K562 (cell line): ENCODE measurements around the gene LSM11. TPM values are rescaled to one million over a fixed set of nuclear protein-coding genes. Genes with fewer than 3 reads are reported as not detected.
A peak's percentile ranks its signal among the peaks of the same experiment; 100 is the strongest.

Experiments used
- CBX8 ChIP-seq: fragments of 200-600 bp; sonication (generic); IDR thresholded peaks from 2 replicates; pipeline ENCODE4 v1.6.1; 2012; ENCODE audit warnings: borderline replicate concordance, mixed run types, low read depth, mild to moderate bottlenecking, moderate library complexity, mixed read lengths, low read length, control low read depth, inconsistent platforms; ENCODE audit not compliant: poor library complexity, severe bottlenecking; ENCODE audit errors: extremely low read depth
- CC2D1A ChIP-seq: fragments of 450-650 bp; IDR thresholded peaks from 2 replicates; pipeline ENCODE4 v1.6.1; 2017; ENCODE audit warnings: mild to moderate bottlenecking
- HDAC1 ChIP-seq, 2 experiments: fragments of 450-650 bp; IDR thresholded peaks; 2 replicates each; pipeline ENCODE4 v1.6.1; 2016 to 2017; ENCODE audit warnings: inconsistent platforms in 1 of 2, mild to moderate bottlenecking in 1 of 2, moderate library complexity in 1 of 2
- MXD1 ChIP-seq: fragments of 250-450 bp; sonication (Bioruptor Pico); IDR thresholded peaks from 2 replicates; pipeline ENCODE4 v1.8.0; 2021; ENCODE audit warnings: borderline replicate concordance, mild to moderate bottlenecking, moderate library complexity; ENCODE audit not compliant: poor library complexity, severe bottlenecking
- NELFE ChIP-seq: IDR thresholded peaks from 2 replicates; pipeline ENCODE4 v1.6.1; 2011; ENCODE audit warnings: mild to moderate bottlenecking; ENCODE audit not compliant: insufficient read depth, insufficient read length
- NFATC3 ChIP-seq: fragments of 450-650 bp; IDR thresholded peaks from 2 replicates; pipeline ENCODE4 v1.6.1; 2017; ENCODE audit warnings: mild to moderate bottlenecking
- POLR2AphosphoS5 ChIP-seq: IDR thresholded peaks from 2 replicates; pipeline ENCODE4 v1.6.1; 2011; ENCODE audit warnings: mild to moderate bottlenecking, low read depth, low read length, moderate library complexity; ENCODE audit not compliant: control insufficient read depth, insufficient read depth
- ZEB2 ChIP-seq: fragments of 450-650 bp; IDR thresholded peaks from 2 replicates; pipeline ENCODE4 v1.6.1; 2016
- ZNF512 ChIP-seq: IDR thresholded peaks from 2 replicates; pipeline ENCODE4 v1.6.1; 2016; ENCODE audit warnings: missing genetic modification characterization, missing compliant biosample characterization
- ZNF609 ChIP-seq: sonication (generic); formaldehyde crosslinking; IDR thresholded peaks from 2 replicates; pipeline ENCODE4 v1.8.1; 2023; ENCODE audit warnings: missing genetic modification reagents, mild to moderate bottlenecking, borderline replicate concordance
- polyA plus RNA-seq, 8 experiments: library from polyadenylated mRNA; depleted of rRNA in 4 of 8; stranded (reverse) in 5 of 8; unstranded in 3 of 8; fragments of >200 nt; fragmentation: Nextera tagmentation in 2 of 8; fragmentation: Illumina TruSeq in 1 of 8; extraction: Ambion mirVana in 2 of 8; extraction: Trizol in 1 of 8; gene quantifications; 2 replicates each; pipeline versions ENCODE4 v1.2.1 to v1.2.3, GENCODE V29; 2011 to 2014; ENCODE audit warnings: inconsistent platforms in 1 of 8, missing spikeins in 1 of 8
- total RNA-seq, 7 experiments: library from RNA; depleted of rRNA in 6 of 7; stranded (reverse); fragments of >200 nt in 6 of 7; fragmentation: Illumina TruSeq in 2 of 7; extraction: Trizol in 2 of 7; gene quantifications; 2 replicates each; pipeline versions ENCODE4 v1.2.1 to v1.2.3, GENCODE V29; 2011 to 2021; ENCODE audit warnings: low replicate concordance in 1 of 7
- TF ChIP-seq, protein P1 (sequence below): fragments of 450-650 bp; IDR thresholded peaks from 2 replicates; pipeline ENCODE4 v1.7.1; 2018; ENCODE audit warnings: mild to moderate bottlenecking, low read depth; ENCODE audit not compliant: partially characterized antibody

Gene LSM11
- total and polyA plus RNA-seq, 9 of the 15 experiments (the other 6 are each of a cell fraction or from before 2014, with no cell fraction given), result 1.8 to 9.4 (median 4.7) TPM

DNA sequence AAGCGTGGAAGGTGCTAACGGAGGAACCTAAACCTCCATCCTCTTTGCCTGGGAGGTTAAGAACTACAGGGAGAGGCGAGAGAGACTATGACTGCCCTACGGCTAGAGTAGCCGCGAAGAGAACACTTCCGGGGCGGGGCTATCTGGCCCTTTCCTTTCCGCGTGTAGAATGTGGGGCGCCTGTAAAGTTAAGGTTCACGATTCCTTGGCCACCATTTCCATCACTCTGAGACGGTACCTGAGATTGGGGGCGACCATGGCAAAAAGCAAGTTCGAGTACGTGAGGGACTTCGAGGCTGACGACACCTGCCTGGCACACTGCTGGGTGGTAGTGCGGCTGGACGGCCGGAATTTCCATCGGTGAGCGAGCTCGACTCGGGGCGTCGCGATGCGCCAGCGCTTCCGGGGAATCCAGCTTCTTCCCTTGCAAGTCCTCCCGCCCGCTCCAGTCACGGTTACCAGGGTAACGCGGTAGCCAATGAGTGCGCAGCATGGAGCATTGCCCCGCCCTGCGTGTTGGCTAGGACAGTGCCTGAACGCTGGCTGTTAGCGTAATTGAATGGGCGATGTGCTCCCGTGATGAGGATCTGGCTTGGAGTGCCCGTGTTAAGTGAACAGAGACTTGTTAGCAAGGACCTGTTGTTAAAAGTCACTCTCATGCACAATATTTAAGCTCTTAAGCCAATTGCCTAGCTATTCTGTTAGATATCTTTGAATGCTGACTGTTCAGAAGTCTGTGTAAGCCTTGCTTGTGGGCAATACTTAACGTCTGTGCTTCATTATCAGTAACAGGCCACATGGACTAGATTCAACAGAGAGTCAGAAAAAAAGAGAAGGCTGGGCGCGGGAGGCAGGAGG is 12.0 kb upstream of the LSM11 start, which contains the start of gene THG1L (continued):
- TF ChIP-seq MXD1 (CRISPR knock-in tag), result no peak
- TF ChIP-seq CC2D1A, result 0 out of 2 replicates have a peak, but pooled peaks have one; percentile 31
- TF ChIP-seq NFATC3, result no peak
- no peak for TF ChIP-seq ZNF512 (tag)
- TF ChIP-seq, protein P1, sequence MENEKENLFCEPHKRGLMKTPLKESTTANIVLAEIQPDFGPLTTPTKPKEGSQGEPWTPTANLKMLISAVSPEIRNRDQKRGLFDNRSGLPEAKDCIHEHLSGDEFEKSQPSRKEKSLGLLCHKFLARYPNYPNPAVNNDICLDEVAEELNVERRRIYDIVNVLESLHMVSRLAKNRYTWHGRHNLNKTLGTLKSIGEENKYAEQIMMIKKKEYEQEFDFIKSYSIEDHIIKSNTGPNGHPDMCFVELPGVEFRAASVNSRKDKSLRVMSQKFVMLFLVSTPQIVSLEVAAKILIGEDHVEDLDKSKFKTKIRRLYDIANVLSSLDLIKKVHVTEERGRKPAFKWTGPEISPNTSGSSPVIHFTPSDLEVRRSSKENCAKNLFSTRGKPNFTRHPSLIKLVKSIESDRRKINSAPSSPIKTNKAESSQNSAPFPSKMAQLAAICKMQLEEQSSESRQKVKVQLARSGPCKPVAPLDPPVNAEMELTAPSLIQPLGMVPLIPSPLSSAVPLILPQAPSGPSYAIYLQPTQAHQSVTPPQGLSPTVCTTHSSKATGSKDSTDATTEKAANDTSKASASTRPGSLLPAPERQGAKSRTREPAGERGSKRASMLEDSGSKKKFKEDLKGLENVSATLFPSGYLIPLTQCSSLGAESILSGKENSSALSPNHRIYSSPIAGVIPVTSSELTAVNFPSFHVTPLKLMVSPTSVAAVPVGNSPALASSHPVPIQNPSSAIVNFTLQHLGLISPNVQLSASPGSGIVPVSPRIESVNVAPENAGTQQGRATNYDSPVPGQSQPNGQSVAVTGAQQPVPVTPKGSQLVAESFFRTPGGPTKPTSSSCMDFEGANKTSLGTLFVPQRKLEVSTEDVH, result no peak
- TF ChIP-seq HDAC1 (IDR thresholded peaks at IDR 0.05), result peak in 1 of 2 experiments; percentile 92; a peak in 2 of 4 replicates
- no peak for TF ChIP-seq ZEB2
- no peak for TF ChIP-seq POLR2AphosphoS5
- TF ChIP-seq CBX8, result no peak
- no peak for TF ChIP-seq ZNF609 (CRISPR knock-in tag)
- no peak for TF ChIP-seq NELFE
